Effector memory CD8-positive, alpha-beta T cell (primary cell): ENCODE data around the gene ART5.
A peak's percentile ranks its signal among the peaks of the same experiment; 100 is the strongest.
"Not testable (repeated sequence)": the region's sequence is repeated elsewhere in the genome, so short reads cannot be mapped to it uniquely, and the experiment has no call there.

Experiments used
- ATAC-seq: fragments of 150-1000 bp; cut with Tn5 transposase; replicated peaks from 2 replicates; pipeline ENCODE4 v1.10.0; 2021; ENCODE audit warnings: mild to moderate bottlenecking, moderate library complexity
- DNase-seq, 3 experiments: peaks; one replicate each; pipeline ENCODE4 v3.0.0; 2021
- H3K27ac Mint-ChIP-seq, 2 donors: one replicate each; pipeline ENCODE4 v1.8.0; 2022; ENCODE audit warnings: mild to moderate bottlenecking in 2 of 2, mixed read lengths in 2 of 2, moderate library complexity in 2 of 2
- H3K27me3 Mint-ChIP-seq, 2 donors: one replicate each; pipeline ENCODE4 v1.8.0; 2022; ENCODE audit warnings: mixed read lengths in 2 of 2
- H3K36me3 Mint-ChIP-seq: one replicate; pipeline ENCODE4 v1.8.0; 2022; ENCODE audit warnings: mild to moderate bottlenecking, moderate library complexity, mixed read lengths; ENCODE audit not compliant: insufficient read depth
- H3K4me1 Mint-ChIP-seq, 2 donors: one replicate each; pipeline ENCODE4 v1.8.0; 2022; ENCODE audit warnings: low read depth in 2 of 2, mixed read lengths in 2 of 2
- H3K4me3 Mint-ChIP-seq, 2 donors: one replicate each; pipeline ENCODE4 v1.8.0; 2022; ENCODE audit warnings: mild to moderate bottlenecking in 2 of 2, mixed read lengths in 2 of 2, moderate library complexity in 2 of 2
- H3K9me3 Mint-ChIP-seq, 2 donors: one replicate each; pipeline ENCODE4 v1.8.0; 2022; ENCODE audit warnings: mixed read lengths in 2 of 2

The ART5 gene

GRCh38 chr11:3645552-3645951, 3.8 kb upstream of the ART5 start:
- H3K9me3 Mint-ChIP-seq, result no peaks in the 10 kb centered on the region
- H3K27me3 Mint-ChIP-seq, result peaks cover 60 to 82% of the 10 kb centered on the region in 2 donors
- H3K4me3 Mint-ChIP-seq, result no peak overlapping the region
- no peak for ATAC-seq
- peaks cover 8 to 10% of the 10 kb centered on the region in 2 donors for H3K4me1 Mint-ChIP-seq
- no peak overlapping the region for H3K27ac Mint-ChIP-seq
- no peaks in the 10 kb centered on the region for H3K36me3 Mint-ChIP-seq
- no peak for DNase-seq

DNA sequence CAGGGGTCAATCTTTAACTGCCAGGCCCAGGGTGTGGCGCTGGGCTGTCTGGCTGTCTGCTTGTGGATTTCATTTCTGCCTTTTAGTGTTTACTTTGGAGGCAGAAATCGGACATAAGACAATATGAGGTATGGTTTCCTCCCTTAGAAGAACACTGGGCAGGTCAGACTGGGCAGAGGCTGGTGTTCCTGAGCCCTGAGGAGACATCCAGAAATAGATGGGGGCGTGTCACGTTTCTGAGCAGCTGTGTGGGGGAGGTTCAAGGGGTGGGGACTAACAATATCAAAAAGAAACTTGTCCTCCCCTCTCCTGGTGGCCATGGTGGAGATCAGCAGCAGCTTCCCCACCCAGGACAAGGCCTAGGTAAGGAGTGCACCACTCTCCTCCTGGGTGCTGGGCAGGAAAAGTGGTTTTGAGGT, 3.0 kb upstream of the ART5 start, which contains the start of gene ART1:
ART1 (plus strand) TSS at position 312 of the 419 bp plus-strand sequence. CDS start 14,086 bp downstream, outside the sequence.
- Mint-ChIP-seq H3K36me3 (peaks cover 1% of the 10 kb centered on the region), H3K4me1 (peaks cover 8 to 10% of the 10 kb centered on the region in 2 donors), H3K4me3 (no peak within 1 kb of the TSS), H3K27me3 (peaks cover 68 to 80% of the 10 kb centered on the region in 2 donors), H3K27ac (peak within 1 kb of the TSS in 1 of 2 donors; percentile 49), H3K9me3 (no peaks in the 10 kb centered on the region)
- no peak for ATAC-seq
- DNase-seq, result no peak

GRCh38 chr11:3643102-3643546, 1.3 kb upstream of the ART5 start:
- H3K27me3 Mint-ChIP-seq, result peaks cover 80 to 85% of the 10 kb centered on the region in 2 donors

GRCh38 chr11:3642071-3642951, 519 bp upstream of the ART5 start:
- Mint-ChIP-seq H3K27me3 (peaks cover 83 to 93% of the 10 kb centered on the region in 2 donors), H3K27ac (peak overlapping the region in 1 of 2 donors; percentile 67), H3K36me3 (peaks cover 6% of the 10 kb centered on the region), H3K4me3 (peak overlapping the region; percentile 71 to 76), H3K9me3 (no peaks in the 10 kb centered on the region), H3K4me1 (peaks cover 8% of the 10 kb centered on the region in 2 donors)
- DNase-seq (peak; percentile 28 to 41 (median 33)), ATAC-seq (peak; percentile 89)

More at GRCh38 chr11:3643102-3643546, 1.3 kb upstream of the ART5 start:
- H3K27ac Mint-ChIP-seq, H3K36me3 Mint-ChIP-seq, H3K4me1 Mint-ChIP-seq, DNase-seq, H3K9me3 Mint-ChIP-seq, ATAC-seq: not testable (repeated sequence)
- H3K4me3 Mint-ChIP-seq, result peak overlapping the region; percentile 71 to 76

DNA sequence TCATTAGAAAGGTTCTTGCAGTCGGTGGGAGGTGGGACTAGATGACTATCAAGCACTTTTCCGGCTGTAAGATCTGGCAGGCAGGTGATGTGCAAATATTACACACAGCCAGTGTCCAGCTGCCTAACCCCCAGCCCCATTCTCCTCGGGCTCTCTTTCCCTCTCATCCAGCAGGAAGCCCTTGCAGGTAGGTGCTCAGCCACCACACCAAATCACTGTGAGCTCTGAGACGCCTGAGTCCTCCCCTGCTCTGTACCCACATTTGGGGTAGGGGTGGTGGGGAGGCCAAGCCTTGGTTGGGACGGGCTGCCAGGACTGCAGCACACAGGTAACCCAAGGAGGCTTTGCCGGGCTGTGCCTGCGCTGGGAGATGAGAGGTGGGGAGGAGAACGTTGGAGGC, 601 bp downstream of the ART5 start:
- Mint-ChIP-seq H3K27me3 (peaks cover 87 to 96% of the 10 kb centered on the region in 2 donors), H3K9me3 (no peaks in the 10 kb centered on the region), H3K4me3 (peak overlapping the region; percentile 77 to 85), H3K4me1 (peaks cover 8% of the 10 kb centered on the region in 2 donors), H3K36me3 (peaks cover 6% of the 10 kb centered on the region), H3K27ac (peak overlapping the region in 1 of 2 donors; percentile 55)
- DNase-seq (no peak), ATAC-seq (no peak)

DNA sequence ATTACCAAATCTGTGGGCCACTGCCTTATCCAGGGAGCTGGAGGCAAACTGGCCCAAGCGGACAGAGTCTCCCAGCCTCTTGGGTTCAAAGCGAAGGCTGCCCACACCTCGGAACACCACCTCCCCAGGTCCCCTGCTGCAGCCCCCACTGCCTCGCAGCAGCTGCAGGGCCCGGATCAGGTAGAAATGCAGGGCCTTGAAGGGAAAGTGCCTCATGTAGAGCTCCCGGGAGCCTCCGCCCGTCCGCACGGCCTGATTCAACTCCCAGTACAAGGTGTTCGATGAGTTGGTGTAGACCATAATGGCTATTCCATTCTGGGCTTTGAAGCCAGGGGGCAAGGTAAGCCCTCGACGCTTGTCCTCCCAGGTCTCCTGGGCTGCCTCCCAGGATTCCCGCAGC, 2.0 kb downstream of the ART5 start:
- Mint-ChIP-seq H3K27ac (no peak overlapping the region), H3K4me1 (peaks cover 8% of the 10 kb centered on the region in 2 donors), H3K4me3 (no peak overlapping the region), H3K27me3 (peaks cover 83 to 96% of the 10 kb centered on the region in 2 donors), H3K36me3 (peaks cover 6% of the 10 kb centered on the region), H3K9me3 (no peaks in the 10 kb centered on the region)
- no peak for ATAC-seq
- DNase-seq, result no peak

- ATAC-seq (no peak), DNase-seq (no peak)
- Mint-ChIP-seq H3K27me3 (peaks cover 82 to 90% of the 10 kb centered on the region in 2 donors), H3K9me3 (no peaks in the 10 kb centered on the region), H3K27ac (no peak overlapping the region), H3K4me1 (peaks cover 8% of the 10 kb centered on the region in 2 donors), H3K4me3 (no peak overlapping the region), H3K36me3 (peaks cover 6% of the 10 kb centered on the region)
These were observed 3.3 kb downstream of the ART5 start for GRCh38 chr11:3638513-3638912.

GRCh38 chr11:3637201-3637600, 4.6 kb downstream of the ART5 start:
- Mint-ChIP-seq H3K27ac (no peak overlapping the region), H3K4me1 (peaks cover 5% of the 10 kb centered on the region in 2 donors), H3K4me3 (no peak overlapping the region), H3K9me3 (no peaks in the 10 kb centered on the region), H3K27me3 (peaks cover 70 to 77% of the 10 kb centered on the region in 2 donors), H3K36me3 (peaks cover 6% of the 10 kb centered on the region)
- DNase-seq (no peak), ATAC-seq (no peak)

DNA sequence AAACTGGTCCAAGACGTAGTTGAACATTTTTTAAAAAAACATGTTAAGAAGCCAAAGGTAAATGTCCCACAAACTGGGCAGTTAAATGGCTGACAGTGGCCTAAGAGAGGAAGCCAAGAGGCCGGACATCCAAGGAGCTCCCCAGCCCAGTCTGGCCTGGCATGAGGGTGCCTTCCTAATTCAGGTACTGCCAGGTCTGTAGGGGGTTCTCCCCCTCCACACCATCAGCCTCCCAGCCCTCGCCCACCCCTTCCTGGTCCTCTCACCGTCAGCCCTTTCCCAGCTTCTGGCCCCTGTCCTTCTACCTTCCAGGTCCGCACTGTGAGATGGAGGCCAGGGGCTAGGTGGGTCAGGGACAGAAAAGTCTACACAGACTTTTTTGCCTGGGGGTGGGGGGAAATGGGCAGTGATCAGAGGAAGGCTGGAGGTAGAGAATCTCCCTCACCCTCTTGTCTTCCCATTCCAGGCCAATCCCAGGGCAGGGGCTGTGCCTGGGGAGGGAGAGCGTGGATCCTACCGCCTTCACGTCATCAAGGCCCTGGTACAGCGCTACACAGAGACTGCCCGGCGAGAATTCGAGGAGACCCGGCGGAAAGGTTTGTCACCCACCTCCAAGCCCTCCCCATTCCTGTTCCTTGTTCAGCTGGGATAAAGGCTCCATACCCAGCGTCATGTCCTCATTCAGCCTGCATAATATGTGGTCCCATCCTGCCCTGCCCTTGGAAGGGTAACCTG, 6.0 kb downstream of the ART5 start:
- Mint-ChIP-seq H3K9me3 (no peaks in the 10 kb centered on the region), H3K27me3 (peaks cover 61 to 66% of the 10 kb centered on the region in 2 donors), H3K4me1 (no peaks in the 10 kb centered on the region), H3K27ac (no peak overlapping the region), H3K4me3 (no peak overlapping the region), H3K36me3 (peaks cover 6% of the 10 kb centered on the region)
- ATAC-seq, result no peak
- DNase-seq, result no peak

GRCh38 chr11:3632070-3632660, 9.6 kb downstream of the ART5 start:
- H3K9me3 Mint-ChIP-seq, result no peaks in the 10 kb centered on the region
- no peaks in the 10 kb centered on the region for H3K36me3 Mint-ChIP-seq
- DNase-seq (no peak), ATAC-seq (no peak)
- peaks cover 31 to 33% of the 10 kb centered on the region in 2 donors for H3K27me3 Mint-ChIP-seq
- no peaks in the 10 kb centered on the region for H3K4me1 Mint-ChIP-seq
- no peak overlapping the region for H3K4me3 Mint-ChIP-seq
- H3K27ac Mint-ChIP-seq, result no peak overlapping the region

- peaks cover 23 to 31% of the 10 kb centered on the region in 2 donors for H3K27me3 Mint-ChIP-seq
- H3K27ac Mint-ChIP-seq, result no peak overlapping the region
- no peaks in the 10 kb centered on the region for H3K36me3 Mint-ChIP-seq
- ATAC-seq, result no peak
- H3K9me3 Mint-ChIP-seq, result no peaks in the 10 kb centered on the region
- no peak overlapping the region for H3K4me3 Mint-ChIP-seq
- H3K4me1 Mint-ChIP-seq, result no peaks in the 10 kb centered on the region
- no peak for DNase-seq
These were observed 10.5 kb downstream of the ART5 start for GRCh38 chr11:3631331-3631730.

- no peak overlapping the region for H3K27ac Mint-ChIP-seq
- H3K27me3 Mint-ChIP-seq, result peaks cover 0 to 12% of the 10 kb centered on the region in 2 donors
- H3K9me3 Mint-ChIP-seq, result no peaks in the 10 kb centered on the region
- DNase-seq, result no peak
- H3K4me1 Mint-ChIP-seq, result no peaks in the 10 kb centered on the region
- H3K36me3 Mint-ChIP-seq, result peaks cover 3% of the 10 kb centered on the region
- no peak for ATAC-seq
- no peak overlapping the region for H3K4me3 Mint-ChIP-seq
These were observed 14.5 kb downstream of the ART5 start for GRCh38 chr11:3627291-3627690.

- H3K4me1 Mint-ChIP-seq, result no peaks in the 10 kb centered on the region
These were observed 15.4 kb downstream of the ART5 start for GRCh38 chr11:3626250-3626960.

More at GRCh38 chr11:3626250-3626960, 15.4 kb downstream of the ART5 start:
- Mint-ChIP-seq H3K27ac (no peak overlapping the region), H3K36me3 (peaks cover 3% of the 10 kb centered on the region), H3K9me3 (no peaks in the 10 kb centered on the region), H3K27me3 (peaks cover 0 to 12% of the 10 kb centered on the region in 2 donors), H3K4me3 (no peak overlapping the region)
- ATAC-seq (no peak), DNase-seq (no peak)
